Skeletal muscle tissue (tissue), 4 donors: ENCODE data around the gene DEPP1. TPM values are rescaled to one million over a fixed set of nuclear protein-coding genes. Genes with fewer than 3 reads are reported as not detected.
A peak's percentile ranks its signal among the peaks of the same experiment; 100 is the strongest.

Experiments
- H3K27ac ChIP-seq: one replicate; pipeline ENCODE4 v1.7.0; 2013; ENCODE audit warnings: mild to moderate bottlenecking, low read depth, low read length, inconsistent platforms
- H3K27me3 ChIP-seq, 3 donors: one replicate each; pipeline ENCODE4 v1.7.0; 2013; ENCODE audit warnings: low read length in 3 of 3; ENCODE audit not compliant: control insufficient read depth in 3 of 3, insufficient read depth in 3 of 3
- H3K36me3 ChIP-seq, 3 donors: one replicate each; pipeline ENCODE4 v1.7.0; 2013; ENCODE audit warnings: low read length in 3 of 3; ENCODE audit not compliant: control insufficient read depth in 3 of 3, insufficient read depth in 3 of 3
- H3K4me1 ChIP-seq, 3 donors: one replicate each; pipeline ENCODE4 v1.7.0; 2013; ENCODE audit warnings: low read length in 3 of 3, mild to moderate bottlenecking in 3 of 3; ENCODE audit not compliant: control insufficient read depth in 3 of 3, insufficient read depth in 3 of 3
- H3K4me3 ChIP-seq, 3 donors: one replicate each; pipeline ENCODE4 v1.7.0; 2013; ENCODE audit warnings: low read length in 3 of 3
- H3K9ac ChIP-seq, 3 donors: one replicate each; pipeline ENCODE4 v1.7.0; 2013; ENCODE audit warnings: low read length in 3 of 3, mild to moderate bottlenecking in 3 of 3, moderate library complexity in 2 of 3, low read depth in 1 of 3
- H3K9me3 ChIP-seq, 3 donors: one replicate each; pipeline ENCODE4 v1.7.0; 2013; ENCODE audit warnings: low read length in 3 of 3; ENCODE audit not compliant: control insufficient read depth in 3 of 3
- total RNA-seq: library from RNA; depleted of rRNA; stranded (reverse); fragments of >200 nt; gene quantifications from one replicate; pipeline ENCODE4 v1.2.3, GENCODE V29; 2014
- donor health status: Osteomylitis.

The DEPP1 gene
- total RNA-seq, 1 donor from 2014 or later, result 12.5 TPM

DNA sequence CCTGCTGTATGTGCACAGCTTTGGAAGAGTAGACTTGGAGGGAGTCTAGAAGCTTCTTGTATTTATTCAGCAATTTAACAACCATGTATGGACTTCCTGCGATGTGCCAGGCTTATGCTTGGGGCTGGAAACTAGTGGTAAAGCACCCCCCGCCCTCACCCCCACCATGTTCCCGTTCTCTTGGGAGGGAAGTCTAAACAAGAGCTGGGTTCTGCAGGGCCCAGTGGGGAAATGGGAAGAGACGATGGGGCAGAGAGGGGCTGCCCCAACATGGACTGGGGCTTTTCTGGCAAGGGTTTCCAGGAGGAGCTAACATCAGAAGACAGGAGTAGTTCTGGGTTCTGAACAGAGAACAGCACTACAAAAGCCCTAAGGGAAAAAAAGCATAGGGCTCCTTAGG is 11.0 kb downstream of the DEPP1 start:
- Histone ChIP-seq H3K4me1 (peaks cover 76 to 86% (median 77%) of the 10 kb centered on the region in 3 donors), H3K36me3 (peaks cover 16 to 23% (median 23%) of the 10 kb centered on the region in 3 donors), H3K4me3 (no peak overlapping the region), H3K9ac (peak overlapping the region in 2 of 3 donors; percentile 19 to 62), H3K9me3 (no peaks in the 10 kb centered on the region), H3K27ac (peak overlapping the region; percentile 39), H3K27me3 (no peaks in the 10 kb centered on the region)

DNA sequence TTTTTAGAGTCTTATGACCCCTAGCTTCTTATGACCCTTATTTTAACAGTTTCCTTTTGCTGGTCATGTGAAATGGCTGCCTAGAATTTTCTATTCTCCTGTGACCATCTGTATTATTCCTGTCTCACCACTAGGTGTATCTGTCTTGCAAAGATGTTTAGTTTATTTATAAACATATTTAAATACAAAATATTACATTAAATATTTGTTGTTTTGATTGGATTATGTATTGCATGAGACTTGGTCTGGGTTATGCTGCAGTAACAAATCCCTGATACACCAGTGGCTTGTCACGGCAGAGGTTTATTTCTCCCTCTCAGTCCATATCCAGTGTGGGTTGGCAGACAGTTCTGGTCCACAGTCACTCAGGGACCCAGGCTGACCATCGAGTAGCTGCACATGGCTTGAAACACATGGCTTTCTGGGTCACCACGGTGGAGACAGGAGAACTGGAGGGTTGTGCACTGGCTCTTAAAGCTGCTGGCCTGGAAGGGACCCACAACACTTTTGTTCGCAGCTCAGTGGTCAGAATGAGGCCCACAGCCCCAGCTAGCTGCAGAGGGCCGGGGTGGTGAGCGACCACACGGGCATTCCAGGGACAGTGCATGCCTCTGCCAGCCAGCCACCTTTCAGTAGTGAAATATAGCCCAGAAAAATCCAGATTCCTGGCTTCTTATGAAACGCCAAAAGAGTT is 11.6 kb downstream of the DEPP1 start:
- peaks cover 11 to 21% (median 19%) of the 10 kb centered on the region in 3 donors for H3K36me3 ChIP-seq
- H3K4me3 ChIP-seq, result no peak overlapping the region
- H3K27ac ChIP-seq, result peak overlapping the region; percentile 42
- H3K9ac ChIP-seq, result peak overlapping the region in 1 of 3 donors; percentile 62
- H3K27me3 ChIP-seq, result no peaks in the 10 kb centered on the region
- no peaks in the 10 kb centered on the region for H3K9me3 ChIP-seq
- peaks cover 82 to 92% (median 83%) of the 10 kb centered on the region in 3 donors for H3K4me1 ChIP-seq

DNA sequence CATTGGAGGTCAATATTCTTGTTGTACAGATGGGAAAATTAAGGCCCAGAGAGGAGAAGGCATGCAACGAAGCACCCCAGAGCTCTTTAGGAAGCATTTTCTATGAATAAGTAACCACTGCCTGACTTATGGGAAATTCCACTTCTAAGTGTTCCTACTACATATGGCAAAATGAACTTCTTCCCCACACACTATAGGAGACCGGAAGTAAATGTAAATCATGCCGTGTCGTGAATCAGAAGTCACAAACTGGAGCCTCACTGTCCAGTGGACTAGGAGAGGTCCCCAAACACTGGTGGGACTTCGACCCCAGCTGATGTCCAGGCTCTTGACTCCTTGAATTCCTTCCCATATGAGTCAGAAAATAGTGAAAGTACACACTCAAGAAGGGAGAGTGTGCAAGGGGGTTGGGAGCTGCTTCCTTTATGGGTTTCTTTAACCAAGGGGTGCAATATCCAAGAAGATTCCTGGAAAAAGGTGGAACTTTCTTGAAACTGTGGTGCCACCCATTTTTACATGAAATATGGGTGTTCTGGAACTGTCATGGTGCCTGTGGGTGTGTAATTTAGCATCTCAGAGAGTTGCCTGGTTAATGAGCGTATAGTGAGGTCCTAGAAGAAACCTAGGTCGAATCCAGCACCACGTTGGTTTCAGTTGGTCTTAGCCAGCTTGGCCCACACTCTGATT is 12.3 kb downstream of the DEPP1 start:
- peaks cover 85 to 95% (median 89%) of the 10 kb centered on the region in 3 donors for H3K4me1 ChIP-seq

DNA sequence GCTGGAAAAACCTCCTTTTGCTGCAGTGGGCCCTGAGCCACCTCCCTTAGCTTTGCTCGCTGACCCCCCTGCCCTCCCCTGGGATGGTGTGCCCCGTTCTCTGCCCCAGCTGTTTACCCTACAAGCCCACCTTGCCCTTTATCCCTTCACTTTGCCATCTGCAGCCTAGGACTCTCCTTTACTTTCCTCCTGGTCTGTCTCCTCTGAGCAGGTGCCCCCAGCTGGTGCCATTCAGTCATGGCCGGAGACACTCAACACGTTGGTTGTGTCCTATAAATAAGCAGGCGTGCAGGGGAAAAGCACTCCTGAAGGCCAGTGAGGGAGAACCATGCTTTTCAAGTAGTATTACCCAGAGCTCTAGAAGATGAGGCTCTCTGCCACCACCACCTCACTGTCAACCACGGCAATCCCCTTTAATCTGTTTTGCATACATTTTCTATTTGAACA is 12.9 kb downstream of the DEPP1 start:
- Histone ChIP-seq H3K4me3 (no peak overlapping the region), H3K36me3 (peaks cover 0 to 8% (median 7%) of the 10 kb centered on the region in 3 donors), H3K9me3 (no peaks in the 10 kb centered on the region), H3K4me1 (peaks cover 90 to 96% (median 91%) of the 10 kb centered on the region in 3 donors), H3K27me3 (no peaks in the 10 kb centered on the region), H3K9ac (peak overlapping the region in 2 of 3 donors; percentile 12 to 82), H3K27ac (peak overlapping the region; percentile 88)

More for the DNA sequence above, 12.3 kb downstream of the DEPP1 start:
- H3K9me3 ChIP-seq, result no peaks in the 10 kb centered on the region
- peak overlapping the region in 1 of 3 donors; percentile 82 for H3K9ac ChIP-seq
- H3K4me3 ChIP-seq, result peak overlapping the region in 1 of 3 donors; percentile 13
- H3K27ac ChIP-seq, result peak overlapping the region; percentile 42
- H3K27me3 ChIP-seq, result no peaks in the 10 kb centered on the region
- peaks cover 4 to 14% (median 12%) of the 10 kb centered on the region in 3 donors for H3K36me3 ChIP-seq

- H3K9ac ChIP-seq, result peak overlapping the region in 1 of 3 donors; percentile 82
- peak overlapping the region; percentile 88 for H3K27ac ChIP-seq
- H3K4me3 ChIP-seq, result no peak overlapping the region
- H3K27me3 ChIP-seq, result no peaks in the 10 kb centered on the region
- H3K9me3 ChIP-seq, result no peaks in the 10 kb centered on the region
- H3K4me1 ChIP-seq, result peaks cover 93 to 99% (median 94%) of the 10 kb centered on the region in 3 donors
- peaks cover 0 to 6% (median 4%) of the 10 kb centered on the region in 3 donors for H3K36me3 ChIP-seq
Measured at GRCh38 chr10:44965104-44965503, 13.5 kb downstream of the DEPP1 start.

GRCh38 chr10:44963772-44964633 is 14.6 kb downstream of the DEPP1 start:
- Histone ChIP-seq H3K9ac (peak overlapping the region; percentile 68 to 82 (median 69)), H3K4me3 (peak overlapping the region; percentile 13 to 67 (median 31)), H3K9me3 (no peaks in the 10 kb centered on the region), H3K4me1 (peaks cover 88 to 95% (median 88%) of the 10 kb centered on the region in 3 donors), H3K27ac (peak overlapping the region; percentile 88), H3K27me3 (no peaks in the 10 kb centered on the region), H3K36me3 (peaks cover 0 to 2% (median 0%) of the 10 kb centered on the region in 3 donors)

DNA sequence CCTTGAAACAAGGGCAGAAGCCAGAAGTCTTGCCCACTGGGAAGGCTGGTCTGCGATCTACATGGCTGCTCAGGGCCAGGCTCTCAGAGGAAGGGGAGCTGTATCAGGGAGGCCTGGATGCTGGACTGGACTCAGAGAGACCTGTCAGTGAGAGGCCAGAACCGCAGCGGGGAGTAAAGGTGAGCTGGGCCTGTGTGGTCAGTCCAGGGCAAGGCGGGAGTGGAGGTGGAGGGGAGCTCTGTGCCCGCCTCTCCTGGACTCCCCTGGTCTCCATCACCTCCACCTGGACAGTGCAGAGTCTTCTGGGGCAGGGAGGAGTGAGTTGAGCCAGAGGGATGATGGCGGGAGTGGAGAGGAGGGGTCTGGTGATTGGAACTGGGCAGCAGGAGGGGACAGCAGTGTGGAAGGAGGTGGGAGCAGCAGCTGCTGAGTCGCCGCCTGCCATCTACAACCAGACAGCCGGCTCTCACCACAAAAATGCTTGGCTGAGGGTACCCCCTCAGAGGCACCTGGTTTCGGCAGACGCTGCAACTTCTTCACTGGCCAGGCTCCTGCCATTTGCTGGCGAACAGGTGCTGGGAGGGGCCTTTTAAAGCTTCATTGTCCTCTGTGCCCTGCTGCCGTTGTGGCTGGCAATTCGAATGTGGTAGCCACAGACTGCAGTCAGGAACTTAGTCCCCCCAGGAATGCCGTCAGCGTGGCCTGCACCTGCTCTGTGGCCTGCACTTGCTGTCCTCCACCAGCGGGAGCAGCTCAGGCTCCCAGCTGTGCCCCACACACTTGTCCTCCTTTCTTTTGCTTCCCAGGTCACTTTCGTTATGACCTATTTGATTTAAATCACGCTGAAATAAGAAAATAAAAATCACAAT is 15.5 kb downstream of the DEPP1 start:
- peak overlapping the region; percentile 51 to 82 (median 69) for H3K9ac ChIP-seq
- H3K4me3 ChIP-seq, result peak overlapping the region; percentile 13 to 67 (median 15)
- H3K4me1 ChIP-seq, result peaks cover 85 to 93% (median 85%) of the 10 kb centered on the region in 3 donors

GRCh38 chr10:44961931-44962750 is 16.5 kb downstream of the DEPP1 start:
- Histone ChIP-seq H3K4me3 (peak overlapping the region in 1 of 3 donors; percentile 34), H3K9me3 (no peaks in the 10 kb centered on the region), H3K27me3 (no peaks in the 10 kb centered on the region), H3K4me1 (peaks cover 77 to 88% (median 81%) of the 10 kb centered on the region in 3 donors), H3K9ac (peak overlapping the region in 1 of 3 donors; percentile 82), H3K36me3 (peaks cover 0 to 2% (median 0%) of the 10 kb centered on the region in 3 donors), H3K27ac (no peak overlapping the region)

More for the DNA sequence above, 15.5 kb downstream of the DEPP1 start:
- Histone ChIP-seq H3K9me3 (no peaks in the 10 kb centered on the region), H3K36me3 (peaks cover 0 to 2% (median 0%) of the 10 kb centered on the region in 3 donors), H3K27me3 (no peaks in the 10 kb centered on the region), H3K27ac (peak overlapping the region; percentile 88)
